ENCODE results near the gene GABRG3.

Gene GABRG3

DNA sequence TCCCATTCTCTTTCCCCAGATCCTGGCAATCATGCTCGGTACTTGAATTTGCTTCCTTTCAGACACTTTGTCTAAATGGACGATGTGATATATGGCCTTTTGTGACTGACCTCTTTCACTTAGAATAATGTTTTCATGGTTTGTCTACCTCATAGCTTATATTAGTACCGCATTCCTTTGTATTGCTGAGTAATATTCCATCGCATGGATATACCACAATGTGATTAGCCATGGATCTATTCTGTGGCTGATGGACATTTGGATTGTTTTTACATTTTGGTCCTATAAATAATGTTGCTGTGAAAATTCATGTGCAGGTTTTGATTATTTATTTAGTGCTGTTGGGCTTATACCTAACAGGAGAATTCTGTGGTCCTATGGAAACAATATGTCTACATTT, 458.6 kb downstream of the GABRG3 start:
- H3K4me1 ChIP-seq (ENCODE audit: control insufficient read depth, insufficient read depth, low read length) = no peaks in the 10 kb centered on the region

GRCh38 chr15:27433604-27434003, 462.6 kb downstream of the GABRG3 start:
- Histone ChIP-seq H3K27ac (ENCODE audit: low read depth, low read length) (no peak overlapping the region), H3K4me3 (ENCODE audit: low read depth, low read length) (no peak overlapping the region), H3K9ac (ENCODE audit: low read depth, low read length) (no peak overlapping the region), H3K36me3 (ENCODE audit: control insufficient read depth, insufficient read depth, low read length) (no peaks in the 10 kb centered on the region), H3K4me1 (ENCODE audit: control insufficient read depth, insufficient read depth, low read length) (no peaks in the 10 kb centered on the region), H3K9me3 (ENCODE audit: control insufficient read depth, insufficient read depth, low read length) (peaks cover 14% of the 10 kb centered on the region; the same call in 1 of the 2 replicates), H3K27me3 (ENCODE audit: control insufficient read depth, insufficient read depth, low read length) (no peaks in the 10 kb centered on the region)

More for the DNA sequence above, 458.6 kb downstream of the GABRG3 start:
- Histone ChIP-seq H3K27ac (ENCODE audit: low read depth, low read length) (no peak overlapping the region), H3K4me3 (ENCODE audit: low read depth, low read length) (no peak overlapping the region), H3K27me3 (ENCODE audit: control insufficient read depth, insufficient read depth, low read length) (no peaks in the 10 kb centered on the region), H3K36me3 (ENCODE audit: control insufficient read depth, insufficient read depth, low read length) (no peaks in the 10 kb centered on the region), H3K9me3 (ENCODE audit: control insufficient read depth, insufficient read depth, low read length) (peaks cover 14% of the 10 kb centered on the region; the same call in 1 of the 2 replicates), H3K9ac (ENCODE audit: low read depth, low read length) (no peak overlapping the region)

GRCh38 chr15:27438403-27439375, 467.7 kb downstream of the GABRG3 start:
- H3K27ac ChIP-seq (ENCODE audit: low read depth, low read length) = no peak overlapping the region
- H3K36me3 ChIP-seq (ENCODE audit: control insufficient read depth, insufficient read depth, low read length) = no peaks in the 10 kb centered on the region
- H3K9me3 ChIP-seq (ENCODE audit: control insufficient read depth, insufficient read depth, low read length) = no peaks in the 10 kb centered on the region
- H3K9ac ChIP-seq (ENCODE audit: low read depth, low read length) = no peak overlapping the region
- no peaks in the 10 kb centered on the region for H3K27me3 ChIP-seq (ENCODE audit: control insufficient read depth, insufficient read depth, low read length)
- no peak overlapping the region for H3K4me3 ChIP-seq (ENCODE audit: low read depth, low read length)
- no peaks in the 10 kb centered on the region for H3K4me1 ChIP-seq (ENCODE audit: control insufficient read depth, insufficient read depth, low read length)

DNA sequence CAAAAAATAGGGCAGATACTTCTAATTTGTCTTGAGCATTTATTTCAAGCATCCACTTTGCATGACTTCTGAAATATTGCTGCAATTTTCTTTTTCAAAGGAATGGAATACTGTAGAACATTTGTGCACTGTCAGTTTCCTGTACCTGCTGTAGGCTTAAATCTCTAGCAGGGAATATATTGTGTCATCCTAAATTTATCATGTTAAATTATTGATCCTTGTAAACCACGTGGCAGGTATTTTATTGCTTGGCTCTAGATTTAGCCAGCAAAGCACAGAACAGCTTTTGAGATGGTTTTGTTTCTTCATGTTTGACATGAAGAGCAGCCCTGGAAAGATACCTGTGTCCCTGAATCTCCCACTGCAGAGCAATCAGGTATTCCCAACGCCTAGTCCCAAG, 470.1 kb downstream of the GABRG3 start:
- H3K27me3 ChIP-seq (ENCODE audit: control insufficient read depth, insufficient read depth, low read length) = no peaks in the 10 kb centered on the region
- no peak overlapping the region for H3K4me3 ChIP-seq (ENCODE audit: low read depth, low read length)
- no peaks in the 10 kb centered on the region for H3K9me3 ChIP-seq (ENCODE audit: control insufficient read depth, insufficient read depth, low read length)
- H3K36me3 ChIP-seq (ENCODE audit: control insufficient read depth, insufficient read depth, low read length) = no peaks in the 10 kb centered on the region
- no peaks in the 10 kb centered on the region for H3K4me1 ChIP-seq (ENCODE audit: control insufficient read depth, insufficient read depth, low read length)
- H3K27ac ChIP-seq (ENCODE audit: low read depth, low read length) = no peak overlapping the region
- no peak overlapping the region for H3K9ac ChIP-seq (ENCODE audit: low read depth, low read length)

DNA sequence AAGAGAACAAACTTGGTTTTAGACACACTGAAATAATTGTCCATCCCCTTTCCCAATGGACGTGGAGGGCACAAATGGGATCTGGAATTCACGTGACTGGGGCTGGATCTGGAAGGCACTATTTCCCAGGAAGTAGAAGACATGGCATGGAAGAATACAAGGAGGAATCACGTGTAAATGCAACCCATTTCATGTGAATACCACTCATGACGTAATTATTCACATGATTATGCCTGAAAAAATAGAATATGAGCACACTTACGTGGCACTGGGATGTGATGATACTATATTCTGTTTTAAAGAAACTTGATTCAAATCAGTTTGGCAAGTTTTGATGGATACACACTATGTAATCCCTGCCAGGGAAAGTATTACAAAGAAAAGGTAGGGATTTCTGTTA, 477.3 kb downstream of the GABRG3 start:
- no peaks in the 10 kb centered on the region for H3K4me1 ChIP-seq (ENCODE audit: control insufficient read depth, insufficient read depth, low read length)
- no peak overlapping the region for H3K4me3 ChIP-seq (ENCODE audit: low read depth, low read length)
- no peaks in the 10 kb centered on the region for H3K36me3 ChIP-seq (ENCODE audit: control insufficient read depth, insufficient read depth, low read length)
- no peak overlapping the region for H3K9ac ChIP-seq (ENCODE audit: low read depth, low read length)
- H3K27ac ChIP-seq (ENCODE audit: low read depth, low read length) = no peak overlapping the region
- H3K9me3 ChIP-seq (ENCODE audit: control insufficient read depth, insufficient read depth, low read length) = no peaks in the 10 kb centered on the region
- H3K27me3 ChIP-seq (ENCODE audit: control insufficient read depth, insufficient read depth, low read length) = no peaks in the 10 kb centered on the region

- H3K27ac ChIP-seq (ENCODE audit: low read depth, low read length) = no peak overlapping the region
- no peaks in the 10 kb centered on the region for H3K36me3 ChIP-seq (ENCODE audit: control insufficient read depth, insufficient read depth, low read length)
- no peaks in the 10 kb centered on the region for H3K4me1 ChIP-seq (ENCODE audit: control insufficient read depth, insufficient read depth, low read length)
- H3K9ac ChIP-seq (ENCODE audit: low read depth, low read length) = no peak overlapping the region
- no peaks in the 10 kb centered on the region for H3K9me3 ChIP-seq (ENCODE audit: control insufficient read depth, insufficient read depth, low read length)
- H3K4me3 ChIP-seq (ENCODE audit: low read depth, low read length) = no peak overlapping the region
- H3K27me3 ChIP-seq (ENCODE audit: control insufficient read depth, insufficient read depth, low read length) = no peaks in the 10 kb centered on the region
These were observed 478.0 kb downstream of the GABRG3 start for GRCh38 chr15:27448986-27449385.

- Histone ChIP-seq H3K36me3 (ENCODE audit: control insufficient read depth, insufficient read depth, low read length) (no peaks in the 10 kb centered on the region), H3K4me3 (ENCODE audit: low read depth, low read length) (no peak overlapping the region), H3K9me3 (ENCODE audit: control insufficient read depth, insufficient read depth, low read length) (no peaks in the 10 kb centered on the region), H3K27ac (ENCODE audit: low read depth, low read length) (no peak overlapping the region), H3K9ac (ENCODE audit: low read depth, low read length) (no peak overlapping the region), H3K4me1 (ENCODE audit: control insufficient read depth, insufficient read depth, low read length) (no peaks in the 10 kb centered on the region), H3K27me3 (ENCODE audit: control insufficient read depth, insufficient read depth, low read length) (no peaks in the 10 kb centered on the region)
These were observed 479.0 kb downstream of the GABRG3 start for GRCh38 chr15:27449941-27450340.

- Histone ChIP-seq H3K9me3 (ENCODE audit: control insufficient read depth, insufficient read depth, low read length) (no peaks in the 10 kb centered on the region), H3K36me3 (ENCODE audit: control insufficient read depth, insufficient read depth, low read length) (no peaks in the 10 kb centered on the region), H3K9ac (ENCODE audit: low read depth, low read length) (no peak overlapping the region), H3K27me3 (ENCODE audit: control insufficient read depth, insufficient read depth, low read length) (no peaks in the 10 kb centered on the region), H3K27ac (ENCODE audit: low read depth, low read length) (no peak overlapping the region), H3K4me3 (ENCODE audit: low read depth, low read length) (no peak overlapping the region), H3K4me1 (ENCODE audit: control insufficient read depth, insufficient read depth, low read length) (no peaks in the 10 kb centered on the region)
These were observed 483.5 kb downstream of the GABRG3 start for GRCh38 chr15:27454281-27455075.

- Histone ChIP-seq H3K27ac (ENCODE audit: low read depth, low read length) (no peak overlapping the region), H3K9me3 (ENCODE audit: control insufficient read depth, insufficient read depth, low read length) (no peaks in the 10 kb centered on the region), H3K4me3 (ENCODE audit: low read depth, low read length) (no peak overlapping the region), H3K27me3 (ENCODE audit: control insufficient read depth, insufficient read depth, low read length) (no peaks in the 10 kb centered on the region), H3K4me1 (ENCODE audit: control insufficient read depth, insufficient read depth, low read length) (no peaks in the 10 kb centered on the region), H3K36me3 (ENCODE audit: control insufficient read depth, insufficient read depth, low read length) (no peaks in the 10 kb centered on the region), H3K9ac (ENCODE audit: low read depth, low read length) (no peak overlapping the region)
These were observed 485.8 kb downstream of the GABRG3 start for GRCh38 chr15:27456807-27457206.

DNA sequence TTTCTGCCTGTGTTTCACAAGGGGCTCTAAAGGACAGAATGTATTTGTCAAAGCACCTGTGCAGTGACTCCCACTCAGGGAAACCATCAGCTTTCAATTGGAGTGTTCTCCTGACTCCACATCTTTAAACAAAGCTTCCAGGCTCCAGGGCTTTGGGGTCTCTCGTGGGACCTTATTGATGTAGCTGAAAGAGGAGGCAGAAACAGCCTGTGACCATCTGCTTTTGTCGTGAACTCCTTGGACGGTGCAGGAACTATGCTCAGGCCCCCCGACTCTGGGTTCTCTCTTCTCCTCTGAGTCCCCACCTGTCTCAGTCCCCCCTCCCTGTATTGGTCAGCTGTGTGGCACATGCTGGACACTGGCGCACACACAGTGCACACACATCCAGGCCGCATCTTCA, 486.8 kb downstream of the GABRG3 start:
- no peaks in the 10 kb centered on the region for H3K4me1 ChIP-seq (ENCODE audit: control insufficient read depth, insufficient read depth, low read length)
- H3K9me3 ChIP-seq (ENCODE audit: control insufficient read depth, insufficient read depth, low read length) = no peaks in the 10 kb centered on the region
- H3K27ac ChIP-seq (ENCODE audit: low read depth, low read length) = no peak overlapping the region
- H3K36me3 ChIP-seq (ENCODE audit: control insufficient read depth, insufficient read depth, low read length) = no peaks in the 10 kb centered on the region
- no peak overlapping the region for H3K4me3 ChIP-seq (ENCODE audit: low read depth, low read length)
- no peak overlapping the region for H3K9ac ChIP-seq (ENCODE audit: low read depth, low read length)
- H3K27me3 ChIP-seq (ENCODE audit: control insufficient read depth, insufficient read depth, low read length) = no peaks in the 10 kb centered on the region

Data from HUES48 (cell line).